C4-2B (cell line): ENCODE results near the gene NPTX1.
"Not testable (repeated sequence)": the region's sequence is repeated elsewhere in the genome, so short reads cannot be mapped to it uniquely, and the experiment has no call there.

Source experiments
- CTCF ChIP-seq: fragments of 450-650 bp; conservative IDR thresholded peaks from 2 replicates; pipeline ENCODE4 v1.5.1; 2017; ENCODE audit warnings: mild to moderate bottlenecking
- ZFX ChIP-seq: fragments of 450-650 bp; IDR thresholded peaks from 2 replicates; pipeline ENCODE4 v1.6.1; 2017

- TF ChIP-seq CTCF, ZFX: not testable (repeated sequence)
These were observed 30.8 kb upstream of the NPTX1 start for GRCh38 chr17:80507177-80507576.
